Stimulated activated CD4-positive, alpha-beta T cell treated with anti-CD3 and anti-CD28 coated beads, Interleukin-1b, Interleukin-23, amount 100 ng/mL, for 4 hours (primary cell): ENCODE measurements around the gene CSKMT.
"Not testable (repeated sequence)": the region's sequence is repeated elsewhere in the genome, so short reads cannot be mapped to it uniquely, and the experiment has no call there.

ENCODE experiments used
- DNase-seq, 2 donors: peaks; one replicate each; pipeline ENCODE4 v3.0.0-alpha.2; 2020; ENCODE audit warnings: low read depth in 2 of 2

Gene CSKMT

DNA sequence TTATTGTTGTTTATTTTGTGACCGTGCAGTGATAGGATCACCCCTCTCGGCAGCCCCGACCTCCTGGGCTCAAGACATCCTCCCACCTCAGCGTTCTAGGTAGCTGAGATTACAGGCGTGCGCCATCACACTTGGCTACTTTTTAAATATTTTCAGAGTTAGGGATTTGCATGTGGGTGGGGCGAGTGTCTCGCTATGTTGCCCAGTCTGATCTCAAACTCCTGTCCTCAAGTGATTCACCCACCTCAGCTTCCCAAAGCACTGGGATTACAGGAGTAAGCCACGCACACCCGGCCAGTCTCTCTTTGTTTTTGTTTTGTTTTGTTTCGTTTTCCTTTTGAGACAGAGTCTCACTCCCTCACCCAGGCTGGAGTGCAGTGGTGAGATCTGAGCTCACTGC, 10.8 kb upstream of the CSKMT start:
- no peak for DNase-seq

DNA sequence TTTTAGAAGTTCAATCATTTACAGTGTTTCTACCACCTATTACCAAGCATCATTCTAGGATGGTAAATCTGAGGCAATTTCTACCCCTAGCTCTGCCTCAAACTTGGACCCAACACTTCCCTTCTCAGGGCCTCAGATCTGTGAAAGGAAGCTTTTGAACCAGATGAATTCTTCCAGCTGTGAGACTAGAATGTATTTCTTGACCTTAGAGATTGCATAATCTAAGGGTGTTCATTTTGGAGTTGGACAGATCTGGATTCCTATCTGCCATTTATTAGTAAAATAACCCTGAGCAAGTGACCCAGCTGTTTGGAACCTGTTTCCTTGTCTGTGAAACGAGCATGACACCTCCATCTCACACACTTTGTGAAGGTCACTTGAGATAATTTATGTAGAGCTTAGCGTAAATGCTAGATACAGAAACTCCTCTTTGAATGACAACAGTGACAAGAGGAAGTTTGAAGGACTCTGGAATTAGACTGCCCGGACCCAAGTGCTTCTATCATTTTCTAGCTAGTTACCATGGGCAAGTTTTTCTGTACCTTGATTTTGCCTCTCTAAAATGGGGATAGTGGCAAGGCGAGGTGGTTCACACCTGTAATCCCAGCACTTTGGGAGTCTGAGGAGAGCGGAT, 8.2 kb upstream of the CSKMT start:
- no peak for DNase-seq

DNA sequence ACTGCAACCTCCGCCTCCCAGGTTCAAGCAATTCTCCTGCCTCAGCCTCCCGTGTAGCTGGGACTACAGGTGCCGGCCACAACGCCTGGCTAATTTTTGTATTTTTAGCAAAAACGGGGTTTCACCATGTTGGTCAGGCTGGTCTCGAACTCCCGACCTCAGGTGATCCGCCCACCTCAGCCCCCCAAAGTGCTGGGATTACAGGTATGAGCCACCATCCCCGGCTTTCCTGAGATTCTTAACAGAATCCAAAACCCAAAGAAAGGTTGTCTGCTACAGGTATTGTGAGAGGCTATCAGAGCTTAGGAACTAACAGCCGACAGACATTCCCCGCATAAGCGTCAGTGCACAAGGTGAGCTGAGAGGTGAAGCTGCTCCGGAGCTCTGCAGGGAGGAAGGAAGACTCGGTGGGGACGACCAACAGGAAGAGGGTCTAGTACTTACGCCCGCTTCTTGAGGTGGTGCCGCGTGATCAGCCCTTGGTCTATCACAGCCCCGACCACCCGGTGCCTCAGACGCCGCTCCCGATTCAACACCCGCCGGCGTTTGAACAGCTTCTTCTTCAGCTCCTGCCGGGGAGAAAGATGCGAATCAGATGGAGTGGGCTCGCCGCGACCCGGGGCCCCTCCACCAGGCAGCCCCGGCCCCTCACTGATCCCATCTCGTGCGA, 572 bp upstream of the CSKMT start:
- DNase-seq, result peak; percentile 33 to 38

DNA sequence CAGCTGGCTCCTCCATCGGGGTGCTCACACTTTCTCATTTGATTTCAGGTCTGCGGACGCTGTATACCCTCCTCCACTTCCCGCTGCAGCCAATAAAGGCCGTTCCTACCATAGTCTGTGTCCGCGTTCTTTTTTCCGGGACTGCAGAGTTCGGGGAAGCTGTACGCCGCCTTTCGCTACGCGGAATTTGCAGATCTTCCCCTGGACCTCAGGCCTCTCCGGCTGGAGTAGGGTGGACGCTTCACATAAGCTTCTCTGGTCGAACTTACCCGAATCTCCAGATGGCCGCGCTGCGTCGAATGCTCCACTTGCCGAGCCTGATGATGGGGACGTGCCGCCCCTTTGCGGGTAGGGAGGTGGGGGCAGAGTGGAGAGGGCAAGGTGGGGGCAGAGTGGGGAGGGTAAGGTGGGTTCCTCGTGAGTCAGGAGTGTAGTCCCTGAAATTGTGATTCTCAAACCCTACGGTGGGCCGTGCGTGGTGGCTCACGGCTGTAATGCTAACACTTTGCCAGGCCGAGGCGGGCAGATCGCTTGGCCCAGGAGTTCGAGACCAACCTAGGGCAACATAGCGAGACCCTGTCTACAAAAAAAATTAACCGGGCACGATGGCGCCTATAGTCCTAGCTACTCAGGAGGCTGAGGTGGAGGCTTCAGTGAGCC, 617 bp downstream of the CSKMT start:
- DNase-seq, result peak; percentile 51 to 53

DNA sequence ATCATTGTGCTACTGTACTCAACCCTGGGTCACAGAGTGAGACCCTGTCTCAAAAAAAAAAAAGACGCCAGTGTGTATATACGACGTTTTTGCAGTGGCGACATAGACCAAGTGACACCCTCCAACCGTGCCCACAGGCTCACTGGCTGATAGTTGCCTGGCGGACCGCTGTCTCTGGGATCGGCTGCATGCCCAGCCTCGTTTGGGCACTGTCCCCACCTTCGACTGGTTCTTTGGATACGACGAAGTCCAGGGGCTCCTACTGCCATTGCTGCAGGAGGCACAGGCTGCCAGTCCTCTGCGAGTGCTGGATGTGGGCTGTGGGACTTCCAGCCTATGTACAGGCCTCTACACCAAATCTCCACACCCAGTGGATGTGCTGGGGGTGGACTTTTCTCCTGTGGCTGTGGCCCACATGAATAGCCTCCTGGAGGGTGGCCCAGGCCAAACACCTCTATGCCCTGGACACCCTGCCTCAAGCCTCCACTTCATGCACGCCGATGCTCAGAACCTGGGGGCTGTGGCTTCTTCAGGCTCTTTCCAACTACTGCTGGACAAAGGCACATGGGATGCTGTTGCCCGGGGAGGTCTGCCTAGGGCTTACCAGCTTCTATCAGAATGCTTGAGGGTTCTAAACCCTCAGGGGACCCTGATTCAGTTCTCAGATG, 1.3 kb downstream of the CSKMT start:
- no peak for DNase-seq

DNA sequence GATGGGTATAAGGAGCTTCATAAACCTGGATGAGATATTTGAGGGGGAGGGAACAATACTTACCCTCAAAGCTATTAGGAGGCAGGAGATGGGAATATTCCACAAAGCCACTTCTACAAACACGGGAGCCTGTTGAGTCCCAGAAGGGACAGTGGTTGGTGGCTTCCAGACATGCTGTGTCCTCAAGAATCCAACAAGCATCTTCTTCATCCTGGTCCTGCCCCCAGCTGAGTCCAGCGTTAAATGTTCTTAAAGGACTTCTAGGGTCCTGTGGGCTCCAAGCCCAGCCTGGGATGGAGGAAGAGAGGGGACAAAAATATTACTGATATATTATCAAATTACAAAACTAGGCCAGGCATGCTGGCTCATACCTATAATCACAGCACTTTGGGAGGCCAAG, 2.3 kb downstream of the CSKMT start:
- DNase-seq, result no peak

DNA sequence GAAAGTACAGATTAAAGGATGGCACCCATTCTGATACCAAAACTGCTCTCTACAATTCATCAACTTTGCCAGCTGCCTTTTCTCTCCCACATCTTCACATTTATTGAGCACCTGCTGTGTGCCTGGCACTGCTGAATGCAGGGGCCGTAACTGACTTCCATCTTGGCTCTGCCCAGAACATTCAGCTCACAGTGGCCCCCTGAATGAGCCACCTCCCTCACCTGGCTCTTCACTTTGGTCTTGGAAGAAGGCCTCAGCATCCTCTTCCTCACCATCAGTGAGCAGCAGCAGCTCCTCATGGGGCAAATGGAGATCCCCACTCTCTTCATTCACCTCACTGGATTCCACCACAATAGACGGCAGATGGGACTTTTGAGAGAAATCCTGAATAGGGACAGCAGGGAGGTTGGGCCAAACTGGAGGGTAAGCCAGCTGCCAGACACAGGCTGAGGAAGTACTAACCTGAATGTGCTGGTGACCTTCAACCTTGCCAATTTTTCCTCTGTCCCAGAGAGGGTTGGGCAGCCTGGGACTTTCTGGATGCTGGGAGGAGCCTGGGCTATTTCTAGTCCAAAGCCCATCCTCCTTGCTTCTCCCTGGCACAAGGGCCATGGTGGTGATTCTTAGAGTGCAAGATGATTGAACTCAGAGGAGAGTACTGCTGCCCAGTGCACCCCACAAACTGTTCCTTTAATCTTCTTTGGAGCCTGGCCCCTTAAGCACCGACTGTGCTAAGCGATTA, 4.5 kb downstream of the CSKMT start:
- no peak for DNase-seq

DNA sequence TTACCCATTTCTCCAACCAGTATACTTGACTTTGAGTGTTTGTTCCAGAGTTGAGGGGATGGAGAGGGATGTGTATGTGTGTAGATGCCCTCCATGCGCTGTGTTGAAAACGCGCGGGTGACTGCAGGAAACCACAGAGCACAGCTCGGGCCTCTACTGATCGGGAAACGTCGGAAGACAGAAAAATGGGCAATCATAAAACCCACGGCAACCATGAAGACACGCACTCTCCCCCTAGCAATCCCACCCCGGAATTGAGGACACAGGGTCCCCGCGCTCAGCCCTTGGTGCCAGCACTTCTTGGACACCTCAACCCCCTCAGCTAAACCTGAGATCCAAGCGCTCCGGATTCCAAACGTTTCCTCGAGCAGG, 6.1 kb downstream of the CSKMT start:
- DNase-seq, result no peak

DNA sequence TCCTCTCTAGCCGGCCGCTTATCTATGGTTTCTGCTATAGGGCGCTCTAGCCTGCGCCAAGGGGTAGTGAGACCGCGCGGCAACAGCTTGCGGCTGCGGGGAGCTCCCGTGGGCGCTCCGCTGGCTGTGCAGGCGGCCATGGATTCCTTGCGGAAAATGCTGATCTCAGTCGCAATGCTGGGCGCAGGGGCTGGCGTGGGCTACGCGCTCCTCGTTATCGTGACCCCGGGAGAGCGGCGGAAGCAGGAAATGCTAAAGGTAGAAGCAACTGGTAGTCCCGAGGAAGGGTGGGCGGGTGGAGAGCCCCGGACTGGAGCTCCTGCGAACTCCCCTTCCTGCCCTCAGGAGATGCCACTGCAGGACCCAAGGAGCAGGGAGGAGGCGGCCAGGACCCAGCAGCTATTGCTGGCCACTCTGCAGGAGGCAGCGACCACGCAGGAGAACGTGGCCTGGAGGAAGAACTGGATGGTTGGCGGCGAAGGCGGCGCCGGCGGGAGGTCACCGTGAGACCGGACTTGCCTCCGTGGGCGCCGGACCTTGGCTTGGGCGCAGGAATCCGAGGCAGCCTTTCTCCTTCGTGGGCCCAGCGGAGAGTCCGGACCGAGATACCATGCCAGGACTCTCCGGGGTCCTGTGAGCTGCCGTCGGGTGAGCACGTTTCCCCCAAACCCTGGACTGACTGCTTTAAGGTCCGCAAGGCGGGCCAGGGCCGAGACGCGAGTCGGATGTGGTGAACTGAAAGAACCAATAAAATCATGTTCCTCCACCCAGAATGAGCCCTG, 6.7 kb downstream of the CSKMT start, which contains the start of the genes LBHD1 and UQCC3:
TSS of gene LBHD1 (minus strand) at position 660 of the 782 bp plus-strand sequence. CDS start 2,236 bp downstream, outside the sequence.
TSS of gene UQCC3 (plus strand) at position 66 of the 782 bp plus-strand sequence. CDS start at position 139, 73 bp downstream.
- DNase-seq, result peak; percentile 63 to 67

DNA sequence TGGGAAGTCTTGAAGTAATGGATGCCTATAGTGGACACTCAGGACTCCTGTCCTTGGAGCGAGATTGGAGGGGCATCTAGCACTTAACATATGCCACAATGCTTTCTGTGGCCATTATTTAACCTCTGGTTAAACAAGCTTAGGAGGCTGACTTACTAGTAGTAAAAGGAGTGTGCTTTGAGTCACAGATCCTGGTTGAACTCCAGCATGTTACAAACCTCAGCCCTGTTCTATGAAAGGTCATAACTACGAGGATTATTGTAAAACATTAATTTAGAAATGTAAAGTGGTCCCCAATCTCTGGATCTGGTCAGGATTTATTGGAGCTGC, 8.0 kb downstream of the CSKMT start:
- DNase-seq, result no peak

DNA sequence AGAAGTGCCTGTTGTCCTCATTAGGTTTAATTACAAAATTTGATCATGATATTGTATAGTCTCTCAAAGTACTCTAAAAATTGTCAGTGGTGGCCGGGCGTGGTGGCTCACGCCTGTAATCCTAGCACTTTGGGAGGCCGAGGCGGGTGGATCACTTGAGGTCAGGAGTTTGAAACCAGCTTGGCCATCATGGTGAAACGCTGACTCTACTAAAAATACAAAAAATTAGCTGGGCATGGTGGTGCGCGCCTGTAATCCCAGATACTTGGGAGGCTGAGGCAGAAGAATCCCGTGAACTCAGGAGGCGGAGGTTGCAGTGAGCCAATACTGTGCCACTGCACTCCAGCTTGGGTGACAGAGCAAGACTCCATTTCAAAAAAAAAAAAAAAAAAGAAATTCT, 10.3 kb downstream of the CSKMT start:
- not testable (repeated sequence) for DNase-seq

DNA sequence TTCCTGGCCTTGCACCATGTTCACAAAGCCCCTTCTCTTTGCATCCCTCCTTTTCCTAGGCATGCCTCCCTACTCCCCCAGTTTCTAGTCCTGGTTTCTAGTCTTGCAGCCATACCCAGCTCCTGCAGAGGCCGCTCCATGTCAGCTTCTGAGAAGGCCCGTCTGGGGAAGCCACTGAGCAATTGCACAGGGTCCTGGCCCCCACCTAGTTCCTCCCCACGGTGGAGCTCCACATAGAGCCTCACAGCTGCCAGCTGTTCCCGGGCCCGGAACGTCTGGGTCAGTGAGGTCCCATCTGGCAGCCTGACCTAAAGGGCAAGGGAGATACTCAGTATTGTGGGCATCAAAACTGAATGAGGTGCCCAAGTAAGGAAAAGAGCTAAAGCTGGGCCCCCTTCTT, 11.6 kb downstream of the CSKMT start:
- DNase-seq, result no peak

DNA sequence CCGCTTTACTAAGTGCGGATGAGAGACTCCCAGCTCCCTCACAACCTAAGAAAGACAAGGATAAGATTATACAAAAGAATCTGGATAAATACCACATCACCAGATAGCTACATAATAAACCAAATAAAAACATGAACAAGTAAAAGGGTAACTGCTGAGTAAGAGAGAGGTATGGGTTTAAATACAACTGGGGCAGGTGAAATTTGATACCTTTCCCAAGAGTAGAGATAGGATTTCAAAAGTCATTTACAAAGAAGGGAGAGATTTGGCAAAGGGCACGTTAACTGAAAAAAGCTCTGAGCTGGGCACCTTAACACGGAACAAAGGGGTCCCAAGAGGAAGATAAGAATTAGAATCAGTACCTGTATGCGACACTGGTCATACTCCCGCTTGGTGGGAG, 12.0 kb downstream of the CSKMT start:
- DNase-seq, result no peak

DNA sequence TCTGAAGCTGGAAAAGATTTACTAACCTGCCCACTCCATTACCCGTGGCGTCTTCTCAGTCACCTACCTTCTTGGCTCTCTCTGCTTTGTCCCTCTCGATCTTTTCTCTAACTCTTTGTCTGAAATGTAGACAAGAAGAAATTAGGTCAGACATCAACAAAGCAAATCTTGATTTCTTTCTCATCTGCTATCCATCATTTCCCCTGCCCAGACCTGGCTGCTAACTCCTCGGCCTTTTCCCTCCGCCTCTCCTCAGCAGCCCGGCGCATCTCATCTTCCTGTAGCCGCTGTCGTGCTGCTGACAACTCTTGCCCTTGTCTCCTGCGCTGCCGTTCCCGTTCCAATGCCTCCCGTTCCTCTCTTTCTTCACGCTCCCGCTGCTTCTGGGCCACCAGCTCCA, 12.6 kb downstream of the CSKMT start:
- DNase-seq, result no peak

DNA sequence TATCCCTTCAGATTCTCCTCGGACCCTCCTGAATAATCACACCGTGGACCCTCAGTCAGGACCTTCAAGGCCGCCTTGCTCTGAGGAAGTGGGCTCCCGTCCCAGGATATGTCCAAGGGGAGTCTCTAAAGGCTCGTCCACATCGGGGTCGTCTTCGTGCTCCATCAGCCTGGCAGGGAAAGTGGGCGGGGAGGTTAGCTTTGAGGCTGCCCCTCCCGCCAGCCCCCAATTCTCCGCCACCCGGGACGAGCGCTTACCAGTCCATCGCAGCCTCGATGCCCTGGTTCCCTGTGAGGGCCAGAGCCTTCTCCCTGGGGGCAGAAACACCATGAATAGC, 13.3 kb downstream of the CSKMT start:
- no peak for DNase-seq

DNA sequence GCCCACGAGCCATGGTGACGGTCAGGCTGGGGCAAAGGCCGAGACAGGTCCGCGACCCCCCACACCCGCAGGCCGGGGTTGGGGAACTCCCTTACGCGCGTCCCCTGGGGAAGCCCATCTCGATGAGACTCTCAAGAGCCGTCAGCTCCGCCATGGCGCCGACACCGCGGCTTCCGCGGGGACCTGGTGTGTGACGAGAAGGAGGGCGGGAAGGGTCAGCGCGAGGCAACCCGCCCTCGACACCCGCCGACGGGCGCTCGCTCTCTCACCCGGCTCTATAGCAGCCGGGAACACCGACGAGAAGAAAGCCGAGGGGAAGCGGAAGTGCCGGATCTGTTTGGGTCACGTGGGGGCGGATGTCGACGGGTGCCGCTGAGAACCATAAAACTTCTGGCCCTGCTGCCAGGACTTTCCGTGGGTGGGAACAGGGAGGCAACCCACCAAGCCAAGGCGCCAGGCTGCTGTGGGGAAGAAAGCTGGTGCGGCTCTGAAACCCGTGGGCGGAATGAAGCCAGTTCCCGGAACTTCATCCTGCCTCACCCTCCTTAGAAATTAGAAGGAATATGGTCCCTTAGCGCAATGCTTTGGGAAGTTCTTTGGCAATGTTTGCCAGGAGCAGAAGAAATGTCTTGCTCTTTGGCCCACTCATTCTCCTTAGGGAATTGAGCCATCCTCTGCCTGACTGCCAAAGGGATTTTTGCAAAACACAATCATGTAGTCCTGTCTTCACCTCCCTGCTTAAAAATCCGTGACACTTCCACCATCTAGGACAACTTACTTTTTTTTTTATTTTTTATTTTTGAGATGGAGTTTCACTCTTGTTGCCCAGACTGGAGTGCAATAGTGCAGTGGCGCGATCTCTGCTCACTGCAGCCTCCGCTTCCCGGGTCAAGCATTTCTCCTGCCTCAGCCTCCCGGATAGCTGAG, 13.9 kb downstream of the CSKMT start, which contains the start of gene UBXN1:
TSS of gene UBXN1 (minus strand) at position 304 of the 927 bp plus-strand sequence. CDS start at position 154, 150 bp downstream.
- DNase-seq, result peak; percentile 74 to 78

DNA sequence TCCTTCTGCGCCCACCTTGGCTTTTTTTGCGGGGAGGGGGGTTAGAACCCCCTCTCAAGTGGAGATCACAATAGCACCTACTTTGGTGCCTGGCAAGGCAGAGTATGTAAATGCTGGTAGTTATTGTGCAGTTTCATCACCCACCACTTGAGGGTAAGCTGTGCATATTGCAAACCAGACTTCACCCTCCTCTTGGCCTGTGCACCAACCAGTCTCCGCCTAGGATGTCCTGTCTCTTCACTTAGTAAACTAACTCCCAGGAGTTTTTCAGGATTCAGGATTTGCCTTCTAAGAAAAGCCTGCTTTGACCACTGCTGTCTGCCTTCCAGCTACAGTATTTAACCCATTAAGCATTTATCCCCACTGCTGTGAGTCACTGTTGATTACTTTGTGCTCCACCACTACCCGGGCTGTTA, 15.7 kb downstream of the CSKMT start:
- peak in 1 of 2 donors; percentile 23 for DNase-seq

DNA sequence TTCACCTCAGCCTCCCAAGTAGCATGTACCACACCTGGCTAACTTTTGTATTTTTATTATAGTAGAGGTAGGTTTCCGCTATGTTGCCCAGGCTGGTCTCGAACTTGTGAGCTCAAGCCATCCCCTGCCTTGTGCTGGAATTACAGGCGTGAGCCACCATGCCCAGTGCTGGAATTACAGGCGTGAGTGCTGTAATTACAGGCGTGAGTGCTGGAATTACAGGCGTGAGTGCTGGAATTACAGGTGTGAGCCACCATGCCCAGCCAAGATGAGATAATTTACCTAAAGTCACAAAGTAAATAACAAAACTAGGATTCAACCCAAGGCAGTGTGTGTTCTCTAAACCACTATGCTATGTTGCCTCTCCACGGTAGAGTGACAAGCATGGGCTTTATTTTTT, 17.4 kb downstream of the CSKMT start:
- no peak for DNase-seq

DNA sequence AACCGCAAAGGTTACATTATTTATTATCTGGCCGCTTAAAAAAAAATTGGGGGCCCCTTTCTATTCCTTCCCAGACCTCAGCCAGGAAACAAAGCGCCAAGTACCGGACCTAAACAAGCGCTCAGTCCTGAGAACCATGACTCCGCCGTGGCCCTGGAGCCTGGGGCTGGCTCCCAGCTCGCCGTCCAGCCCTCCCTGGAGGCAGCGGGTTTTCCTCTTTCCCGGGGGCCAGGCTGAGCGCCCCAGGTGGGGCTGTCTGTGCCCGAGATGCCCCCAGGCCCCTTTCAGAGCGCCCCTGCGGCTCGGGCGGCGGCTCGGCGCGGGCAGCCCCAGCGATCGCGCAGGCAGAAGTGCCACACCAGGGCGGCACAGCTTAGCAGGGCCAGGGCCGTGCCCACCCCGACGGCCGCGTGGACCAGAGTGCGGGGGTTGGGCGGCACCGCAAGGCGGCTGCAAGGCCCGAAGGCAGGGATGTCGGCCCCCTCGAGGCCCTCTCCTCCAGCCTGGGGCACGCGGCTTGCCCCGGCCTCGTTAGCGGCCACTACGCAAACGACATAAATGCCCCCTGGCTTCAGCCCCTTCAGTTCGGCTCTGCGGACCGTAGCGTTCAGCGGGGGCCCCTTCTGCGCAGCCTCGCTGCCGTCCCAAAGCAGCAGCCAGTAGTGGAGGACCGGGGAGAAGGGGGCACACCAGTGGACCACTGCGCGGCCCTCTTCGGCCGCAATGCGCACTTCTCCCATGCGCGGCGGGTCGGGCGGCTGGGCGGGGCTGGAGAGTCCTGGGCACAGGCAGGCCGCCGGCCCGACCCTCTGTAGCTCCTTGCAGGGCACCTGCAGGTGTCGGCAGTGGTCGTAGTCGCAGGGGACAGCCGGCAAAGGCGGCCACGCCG, 22.6 kb downstream of the CSKMT start:
- no peak for DNase-seq
